Adrenal gland (tissue), 12 donors: Measurements from ENCODE around the gene LRRTM2. TPM values are rescaled to one million over a fixed set of nuclear protein-coding genes. Genes with fewer than 3 reads are reported as not detected.

Source experiments
- DNase-seq, 7 donors: peaks; one replicate each; pipeline ENCODE4 v3.0.0-alpha.2; 2019 to 2020
- H3K27ac ChIP-seq, 5 donors: fragments of 200-600 bp; sonication (generic) in 4 of 5; 1 replicate in 3 of 5; 2 replicates in 2 of 5; pipeline versions ENCODE4 v1.5.1 to v1.8.0; 2016 to 2020; ENCODE audit warnings: mild to moderate bottlenecking in 1 of 5
- H3K27me3 ChIP-seq: fragments of 200-600 bp; 2 replicates; pipeline ENCODE4 v1.8.0; 2021
- H3K36me3 ChIP-seq, 2 donors: fragments of 200-600 bp; replicated peaks in 1 of 2; 1 replicate in 1 of 2; 2 replicates in 1 of 2; pipeline versions ENCODE4 v1.5.1 to v1.8.0; 2018 to 2022
- H3K4me1 ChIP-seq, 2 donors: fragments of 200-600 bp; replicated peaks in 1 of 2; 1 replicate in 1 of 2; 2 replicates in 1 of 2; pipeline versions ENCODE4 v1.5.1 to v1.8.0; 2018 to 2021
- H3K4me3 ChIP-seq, 4 donors: fragments of 200-600 bp; sonication (generic) in 3 of 4; one replicate each; pipeline ENCODE4 v1.5.1; 2016 to 2018
- H3K9me3 ChIP-seq, 3 donors: fragments of 200-600 bp; sonication (generic) in 1 of 3; replicated peaks in 1 of 3; 1 replicate in 2 of 3; 2 replicates in 1 of 3; pipeline versions ENCODE4 v1.5.1 to v1.8.0; 2016 to 2021
- CTCF ChIP-seq, 6 experiments: fragments of 450-650 bp in 4 of 6; fragments of 200-600 bp in 2 of 6; sonication (generic) in 1 of 6; IDR thresholded peaks; 1 replicate in 5 of 6; 2 replicates in 1 of 6; pipeline versions ENCODE4 v1.5.1 to v1.8.0; 2016 to 2021; ENCODE audit warnings: antibody characterized with exemption in 6 of 6, mild to moderate bottlenecking in 2 of 6, moderate library complexity in 1 of 6
- POLR2A ChIP-seq, 2 donors: fragments of 450-650 bp; IDR thresholded peaks; one replicate each; pipeline ENCODE4 v1.6.1; 2017; ENCODE audit warnings: antibody characterized with exemption in 2 of 2, mild to moderate bottlenecking in 2 of 2, moderate library complexity in 1 of 2
- WGBS, 4 donors: extraction: QIAGEN DNeasy Blood & Tissue Kit in 2 of 4; methylation state at CpG; one replicate each; pipeline versions ENCODE4 v1.1.5 to v1.1.7; 2013 to 2017; 5-methylcytosine and 5-hydroxymethylcytosine counted together
- intact Hi-C, 2 donors: fragments of 100-400 bp; cut with DNase I; formaldehyde crosslinking; loops; one replicate each; pipeline versions ENCODE4 v1.14.1 to v1.15.0; 2022 to 2023
- polyA plus RNA-seq, 3 donors: library from polyadenylated mRNA; stranded (reverse); fragments of 200-250 nt in 2 of 3; fragments of 350-450 nt in 1 of 3; fragmentation: Illumina TruSeq in 1 of 3; extraction: RNeasy Lipid Tissue Mini Kit (QIAGEN cat#74804) in 1 of 3; gene quantifications; one replicate each; pipeline ENCODE4 v1.2.3, GENCODE V29; 2013 to 2014
- total RNA-seq, 9 donors: library from RNA; depleted of rRNA in 4 of 9; stranded (reverse); fragments of >200 nt in 4 of 9; fragments of 120-200 nt in 1 of 9; fragmentation: NEBNext Ultra II Directional in 1 of 9; extraction: Animal tissue kit (Norgen Biotek cat#: 25700) in 1 of 9; gene quantifications; one replicate each; pipeline versions ENCODE4 v1.1.0 to v1.2.4, GENCODE V29; 2013 to 2023
- donor health status: healthy with polysubstance abuse.
- donor health status: Bipolar disorder and iron deficiency.
- donor health status: DM: yes; HTN: yes; CAD: no.
- donor health status: DM: no; HTN: no; CAD: no.
- donor health status: DM: no; HTN: no; CAD: no.
- donor health status: DM: yes; HTN: yes; CAD: no.

Gene LRRTM2
- total and polyA plus RNA-seq, 12 donors = 0.07 to 1.6 (median 0.86) TPM; not detected in 3

GRCh38 chr5:138903130-138903775 is 28.1 kb upstream of the LRRTM2 start:
- Histone ChIP-seq H3K9me3 (no peaks in the 10 kb centered on the region), H3K36me3 (peaks cover 0 to 25% of the 10 kb centered on the region in 2 donors), H3K27ac (no peak overlapping the region), H3K27me3 (no peaks in the 10 kb centered on the region), H3K4me1 (peaks cover 7 to 20% of the 10 kb centered on the region in 2 donors), H3K4me3 (no peak overlapping the region)
- no peak for TF ChIP-seq POLR2A (IDR thresholded peaks at IDR 0.05)
- TF ChIP-seq CTCF (IDR thresholded peaks at IDR 0.05) = no peak
- no peak for DNase-seq
- 93 to 97% (median 94%) methylated on average over 10 of the region's 10 CpGs for WGBS, 4 donors
- intact Hi-C loops = no loop called here

GRCh38 chr5:138901716-138902115 is 26.6 kb upstream of the LRRTM2 start:
- H3K4me3 ChIP-seq = no peak overlapping the region
- 90 to 100% (median 95%) methylated on average over 2 of the region's 2 CpGs for WGBS, 4 donors
- TF ChIP-seq CTCF (IDR thresholded peaks at IDR 0.05) = no peak
- no peak for TF ChIP-seq POLR2A (IDR thresholded peaks at IDR 0.05)
- intact Hi-C loops = no loop called here
- no peak overlapping the region for H3K27ac ChIP-seq
- H3K4me1 ChIP-seq = peaks cover 7 to 20% of the 10 kb centered on the region in 2 donors
- peaks cover 0 to 25% of the 10 kb centered on the region in 2 donors for H3K36me3 ChIP-seq
- no peaks in the 10 kb centered on the region for H3K27me3 ChIP-seq
- no peaks in the 10 kb centered on the region for H3K9me3 ChIP-seq
- DNase-seq = no peak

- 29 to 38% (median 36%) methylated on average over 6 of the region's 6 CpGs for WGBS, 4 donors
- H3K27ac ChIP-seq = peak overlapping the region in 3 of 5 donors; percentile 16 to 74 (median 49)
Observed at GRCh38 chr5:138900281-138900965, 25.3 kb upstream of the LRRTM2 start.

More at GRCh38 chr5:138900281-138900965, 25.3 kb upstream of the LRRTM2 start:
- Histone ChIP-seq H3K27me3 (no peaks in the 10 kb centered on the region), H3K4me1 (peaks cover 7 to 20% of the 10 kb centered on the region in 2 donors), H3K4me3 (no peak overlapping the region), H3K36me3 (peaks cover 0 to 16% of the 10 kb centered on the region in 2 donors), H3K9me3 (no peaks in the 10 kb centered on the region)
- no peak for TF ChIP-seq CTCF (IDR thresholded peaks at IDR 0.05)
- TF ChIP-seq POLR2A (IDR thresholded peaks at IDR 0.05) = no peak
- intact Hi-C loops = no loop called here
- peak in 3 of 7 donors; percentile 18 to 32 (median 29) for DNase-seq
